ENCODE measurements around the gene ZBTB7A. TPM values are rescaled to one million over a fixed set of nuclear protein-coding genes. Genes with fewer than 3 reads are reported as not detected.
A peak's percentile ranks its signal among the peaks of the same experiment; 100 is the strongest.

The ZBTB7A gene
- total RNA-seq (10 to 100 TPM; 47.4 to 76.0 (median 52.0) TPM), polyA plus RNA-seq (10 to 100 TPM; 15.3 to 45.0 TPM), total RNA-seq (32.3 reads per million, percentile 61 among the genes with 10 or more reads in this experiment)

GRCh38 chr19:4066682-4067395, at the start of gene ZBTB7A:
TSS of gene ZBTB7A (minus strand) at chr19:4066899. CDS start at chr19:4055232, 11,667 bp downstream.
- Mint-ChIP-seq H3K4me3 (peak within 1 kb of the TSS; percentile 79 to 95 (median 89)), H3K36me3 (peaks cover 0 to 2% (median 0%) of the 10 kb centered on the region in 5 donors), H3K9me3 (peaks cover 0 to 1% (median 0%) of the 10 kb centered on the region in 11 donors), H3K27ac (peak within 1 kb of the TSS; percentile 78 to 94 (median 88)), H3K27me3 (no peaks in the 10 kb centered on the region), H3K4me1 (peaks cover 0 to 39% (median 28%) of the 10 kb centered on the region in 7 donors)
- H3K9me3 ChIP-seq (ENCODE audit: control insufficient read depth in 2 of 3, low read length in 3 of 3), result no peaks in the 10 kb centered on the region
- ChIA-PET CTCF (no interaction called here), POLR2A (interaction anchor here (0.7 to 2.8 kb wide), 18 partner anchors 11 to 180 kb away, joined by 3 to 36 read pairs (median 5); partner anchors contain the start of genes EEF2, PIAS4 and YJU2)
- no peaks in the 10 kb centered on the region for H3K27me3 ChIP-seq (ENCODE audit: control insufficient read depth in 2 of 2, insufficient read depth in 2 of 2, low read length in 2 of 2)
- intact Hi-C loops (cut with micrococcal nuclease), result loop anchor here (1.0 to 5.0 kb wide), 18 partner anchors 11 to 405 kb away; partner anchors contain the start of genes ANKRD24 (in 2 of the 2), EEF2 (in 2 of the 2), MAP2K2 (in 2 of the 2) and PIAS4 (in 2 of the 2)
- peaks cover 29 to 44% of the 10 kb centered on the region in 2 donors for H3K4me1 ChIP-seq (ENCODE audit: control insufficient read depth in 2 of 2, insufficient read depth in 2 of 2, low read length in 2 of 2)
- peak within 1 kb of the TSS; percentile 95 for H3K27ac ChIP-seq (ENCODE audit: low read depth, low read length)
- peak within 1 kb of the TSS; percentile 57 for H3K4me3 ChIP-seq (ENCODE audit: low read length)
- ATAC-seq, result peak; percentile 42
- peaks cover 0 to 27% (median 0%) of the 10 kb centered on the region in 3 experiments for H3K36me3 ChIP-seq (ENCODE audit: control insufficient read depth in 2 of 3, insufficient read depth in 3 of 3, low read length in 3 of 3)
- DNase-seq, result peak; percentile 63 to 84 (median 80)

- H3K27me3 ChIP-seq (ENCODE audit: control insufficient read depth in 2 of 2, insufficient read depth in 2 of 2, low read length in 2 of 2), result no peaks in the 10 kb centered on the region
- POLR2A ChIA-PET, result interaction anchor here (0.8 to 2.4 kb wide), 6 partner anchors 11 to 108 kb away, joined by 3 to 10 read pairs (median 4); partner anchors contain the start of genes PIAS4 and ZBTB7A
These were observed 49.2 kb upstream of the ZBTB7A start for GRCh38 chr19:4115818-4116385.

GRCh38 chr19:4115050-4115817, 48.5 kb upstream of the ZBTB7A start:
- POLR2A ChIA-PET, result interaction anchor here (0.8 to 2.4 kb wide), 11 partner anchors 9 to 129 kb away, joined by 3 to 10 read pairs (median 3); partner anchors contain the start of genes PIAS4 and ZBTB7A
- Mint-ChIP-seq H3K27ac (peak overlapping the region; percentile 64 to 93 (median 83)), H3K4me1 (peaks cover 14 to 60% (median 33%) of the 10 kb centered on the region in 7 donors), H3K4me3 (peak overlapping the region; percentile 52 to 81 (median 72)), H3K36me3 (peaks cover 0 to 27% (median 0%) of the 10 kb centered on the region in 5 donors), H3K9me3 (no peaks in the 10 kb centered on the region), H3K27me3 (no peaks in the 10 kb centered on the region)
- Histone ChIP-seq H3K4me3 (ENCODE audit: low read length) (no peak overlapping the region), H3K36me3 (ENCODE audit: control insufficient read depth in 2 of 3, insufficient read depth in 3 of 3, low read length in 3 of 3) (peaks cover 0 to 60% (median 3%) of the 10 kb centered on the region in 3 experiments), H3K9me3 (ENCODE audit: control insufficient read depth in 2 of 3, low read length in 3 of 3) (no peaks in the 10 kb centered on the region), H3K4me1 (ENCODE audit: control insufficient read depth in 2 of 2, insufficient read depth in 2 of 2, low read length in 2 of 2) (peaks cover 17 to 24% of the 10 kb centered on the region in 2 donors), H3K27ac (ENCODE audit: low read depth, low read length) (peak overlapping the region; percentile 57), H3K27me3 (ENCODE audit: control insufficient read depth in 2 of 2, insufficient read depth in 2 of 2, low read length in 2 of 2) (no peaks in the 10 kb centered on the region)
- intact Hi-C loops (cut with micrococcal nuclease), result loop anchor here in 1 of 2 donors (1.0 to 2.0 kb wide), 2 partner anchors 9 to 128 kb away; partner anchors contain the start of gene MAP2K2
- DNase-seq (peak in 8 of 9 donors; percentile 46 to 78 (median 66)), ATAC-seq (peak; percentile 99)
- CTCF ChIA-PET, result interaction anchor here (1.0 to 1.3 kb wide), 4 partner anchors 25 to 127 kb away, joined by 3 to 5 read pairs (median 4); no protein-coding TSS in a partner anchor

More at GRCh38 chr19:4115818-4116385, 49.2 kb upstream of the ZBTB7A start:
- DNase-seq, result no peak
- H3K9me3 Mint-ChIP-seq, result no peaks in the 10 kb centered on the region
- no peak for ATAC-seq
- peak overlapping the region in 6 of 9 donors; percentile 30 to 92 (median 74) for H3K27ac Mint-ChIP-seq
- peaks cover 0 to 26% (median 0%) of the 10 kb centered on the region in 5 donors for H3K36me3 Mint-ChIP-seq
- Histone ChIP-seq H3K27ac (ENCODE audit: low read depth, low read length) (peak overlapping the region; percentile 57), H3K9me3 (ENCODE audit: control insufficient read depth in 2 of 3, low read length in 3 of 3) (no peaks in the 10 kb centered on the region), H3K36me3 (ENCODE audit: control insufficient read depth in 2 of 3, insufficient read depth in 3 of 3, low read length in 3 of 3) (peaks cover 0 to 58% (median 0%) of the 10 kb centered on the region in 3 experiments), H3K4me3 (ENCODE audit: low read length) (no peak overlapping the region), H3K4me1 (ENCODE audit: control insufficient read depth in 2 of 2, insufficient read depth in 2 of 2, low read length in 2 of 2) (peaks cover 11 to 17% of the 10 kb centered on the region in 2 donors)
- CTCF ChIA-PET, result interaction anchor here (1.0 to 1.2 kb wide), 2 partner anchors 24 to 128 kb away, joined by 3 to 4 read pairs; no protein-coding TSS in a partner anchor
- peaks cover 14 to 58% (median 31%) of the 10 kb centered on the region in 7 donors for H3K4me1 Mint-ChIP-seq
- no peaks in the 10 kb centered on the region for H3K27me3 Mint-ChIP-seq
- intact Hi-C loops (cut with micrococcal nuclease), result loop anchor here in 1 of 2 donors (1.0 to 2.0 kb wide), 2 partner anchors 8 to 129 kb away; partner anchors contain the start of gene MAP2K2
- peak overlapping the region in 3 of 10 donors; percentile 12 to 72 (median 70) for H3K4me3 Mint-ChIP-seq

GRCh38 chr19:4114181-4114580, 47.5 kb upstream of the ZBTB7A start:
- POLR2A ChIA-PET, result interaction anchor here (0.7 to 2.4 kb wide), 7 partner anchors 9 to 128 kb away, joined by 3 to 10 read pairs (median 3); partner anchors contain the start of gene ZBTB7A

GRCh38 chr19:4113398-4114088, 46.8 kb upstream of the ZBTB7A start:
- peaks cover 0 to 39% (median 0%) of the 10 kb centered on the region in 5 donors for H3K36me3 Mint-ChIP-seq
- H3K4me3 Mint-ChIP-seq, result peak overlapping the region in 7 of 10 donors; percentile 9 to 72 (median 39)
- Histone ChIP-seq H3K27me3 (ENCODE audit: control insufficient read depth in 2 of 2, insufficient read depth in 2 of 2, low read length in 2 of 2) (no peaks in the 10 kb centered on the region), H3K27ac (ENCODE audit: low read depth, low read length) (no peak overlapping the region), H3K36me3 (ENCODE audit: control insufficient read depth in 2 of 3, insufficient read depth in 3 of 3, low read length in 3 of 3) (peaks cover 0 to 58% (median 3%) of the 10 kb centered on the region in 3 experiments), H3K9me3 (ENCODE audit: control insufficient read depth in 2 of 3, low read length in 3 of 3) (no peaks in the 10 kb centered on the region), H3K4me1 (ENCODE audit: control insufficient read depth in 2 of 2, insufficient read depth in 2 of 2, low read length in 2 of 2) (peaks cover 34 to 38% of the 10 kb centered on the region in 2 donors), H3K4me3 (ENCODE audit: low read length) (no peak overlapping the region)
- no peaks in the 10 kb centered on the region for H3K9me3 Mint-ChIP-seq
- CTCF ChIA-PET, result interaction anchor here (1.2 to 2.1 kb wide), 2 partner anchors 9 to 126 kb away, joined by 4 to 6 read pairs; no protein-coding TSS in a partner anchor
- H3K27ac Mint-ChIP-seq, result peak overlapping the region in 2 of 9 donors; percentile 57 to 75
- intact Hi-C loops (cut with micrococcal nuclease), result loop anchor here in 1 of 2 donors (2.0 kb wide), 1 partner anchor 127 kb away; no protein-coding TSS in a partner anchor
- DNase-seq, result no peak
- H3K4me1 Mint-ChIP-seq, result peaks cover 19 to 73% (median 45%) of the 10 kb centered on the region in 7 donors
- ATAC-seq, result no peak
- POLR2A ChIA-PET, result interaction anchor here (0.7 to 1.8 kb wide), 2 partner anchors 9 to 27 kb away, joined by 3 to 5 read pairs; no protein-coding TSS in a partner anchor
- H3K27me3 Mint-ChIP-seq, result no peaks in the 10 kb centered on the region

More at GRCh38 chr19:4114181-4114580, 47.5 kb upstream of the ZBTB7A start:
- H3K9me3 ChIP-seq (ENCODE audit: control insufficient read depth in 2 of 3, low read length in 3 of 3), result no peaks in the 10 kb centered on the region
- intact Hi-C loops (cut with micrococcal nuclease), result loop anchor here in 1 of 2 donors (2.0 kb wide), 1 partner anchor 127 kb away; no protein-coding TSS in a partner anchor
- no peak for ATAC-seq
- Mint-ChIP-seq H3K36me3 (peaks cover 0 to 33% (median 0%) of the 10 kb centered on the region in 5 donors), H3K27me3 (no peaks in the 10 kb centered on the region), H3K27ac (peak overlapping the region in 7 of 9 donors; percentile 9 to 86 (median 81)), H3K4me1 (peaks cover 12 to 67% (median 38%) of the 10 kb centered on the region in 7 donors), H3K9me3 (no peaks in the 10 kb centered on the region), H3K4me3 (peak overlapping the region in 7 of 10 donors; percentile 14 to 81 (median 38))
- peaks cover 0 to 58% (median 3%) of the 10 kb centered on the region in 3 experiments for H3K36me3 ChIP-seq (ENCODE audit: control insufficient read depth in 2 of 3, insufficient read depth in 3 of 3, low read length in 3 of 3)
- peaks cover 27 to 34% of the 10 kb centered on the region in 2 donors for H3K4me1 ChIP-seq (ENCODE audit: control insufficient read depth in 2 of 2, insufficient read depth in 2 of 2, low read length in 2 of 2)
- CTCF ChIA-PET, result interaction anchor here (1.1 to 2.1 kb wide), 4 partner anchors 10 to 127 kb away, joined by 3 to 6 read pairs (median 4); no protein-coding TSS in a partner anchor
- H3K4me3 ChIP-seq (ENCODE audit: low read length), result no peak overlapping the region
- peak overlapping the region; percentile 26 for H3K27ac ChIP-seq (ENCODE audit: low read depth, low read length)
- no peak for DNase-seq
- no peaks in the 10 kb centered on the region for H3K27me3 ChIP-seq (ENCODE audit: control insufficient read depth in 2 of 2, insufficient read depth in 2 of 2, low read length in 2 of 2)

Data from naive thymus-derived CD4-positive, alpha-beta T cell (primary cell).